Measurements from ENCODE around the gene DHRS12.

Gene DHRS12

DNA sequence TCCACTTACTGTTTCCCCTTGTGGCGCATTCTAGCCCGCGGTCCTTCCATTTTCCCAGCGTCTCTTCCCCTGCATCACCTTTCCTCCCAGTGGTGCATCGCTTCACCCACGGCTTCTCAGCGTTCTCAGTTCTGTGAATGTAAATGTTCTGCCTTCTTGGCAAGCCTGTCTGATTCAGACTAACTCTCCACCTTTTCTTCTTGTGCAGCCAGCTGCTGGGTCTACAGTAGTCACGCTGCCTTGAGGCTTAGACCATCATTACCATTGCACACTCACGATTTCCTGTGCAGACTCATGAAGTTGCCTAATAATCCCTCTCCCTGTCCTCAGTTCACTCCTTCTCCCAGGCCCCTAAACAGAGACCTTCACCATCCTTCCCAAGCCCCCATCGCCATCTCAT lies 75.0 kb downstream of the DHRS12 start:
- peak; percentile 49 for DNase-seq (ENCODE audit: low spot score)
- FAIRE-seq, result no peak

DNA sequence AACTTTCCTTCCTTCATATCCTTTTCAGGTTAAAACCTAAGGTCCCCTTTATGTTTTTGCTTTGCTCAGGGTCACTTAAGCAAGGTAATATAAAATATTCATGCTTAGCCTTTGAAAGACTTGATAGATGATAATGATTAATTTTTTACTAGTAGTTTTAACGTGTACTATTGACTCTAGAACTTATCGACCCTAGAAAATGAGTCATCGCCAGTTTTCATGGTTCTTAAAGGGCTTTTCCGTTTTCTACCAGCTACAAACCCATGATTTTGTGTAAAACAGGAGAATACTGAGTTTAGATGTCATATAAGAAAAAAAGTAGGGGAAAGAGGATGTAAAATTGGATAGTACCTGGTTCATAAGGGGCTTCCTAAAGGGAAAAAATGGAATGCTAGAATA lies 75.7 kb downstream of the DHRS12 start:
- FAIRE-seq (peak; percentile 11), DNase-seq (ENCODE audit: low spot score) (no peak)

DNA sequence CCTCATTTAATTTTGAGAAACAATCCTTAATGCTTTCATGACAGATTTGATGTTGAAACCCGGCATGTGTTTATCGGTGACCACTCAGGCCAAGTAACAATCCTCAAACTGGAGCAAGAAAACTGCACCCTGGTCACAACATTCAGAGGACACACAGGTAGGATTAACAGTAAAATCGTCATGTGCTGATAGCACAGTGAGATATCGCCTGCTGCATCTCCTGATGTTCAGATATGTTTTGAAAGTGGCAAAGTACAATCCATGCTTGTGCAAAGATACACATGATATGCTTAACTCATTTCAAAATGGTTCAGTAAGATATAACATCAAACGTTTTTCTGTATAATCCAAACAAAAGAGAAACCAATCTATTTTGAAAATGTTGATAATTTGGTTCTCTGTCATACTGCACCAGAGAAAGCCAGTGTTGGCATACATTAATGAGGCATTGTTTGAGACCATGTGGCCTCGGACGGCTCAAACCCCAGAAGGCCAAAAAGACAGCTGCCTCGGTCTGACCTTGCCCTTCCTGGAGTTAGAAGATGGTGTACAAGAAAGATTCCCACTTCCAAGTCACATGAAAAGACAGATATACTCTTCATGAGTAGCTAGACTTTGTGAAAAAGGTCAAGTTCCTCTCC lies 76.2 kb downstream of the DHRS12 start:
- no peak for FAIRE-seq
- DNase-seq (ENCODE audit: low spot score), result no peak

DNA sequence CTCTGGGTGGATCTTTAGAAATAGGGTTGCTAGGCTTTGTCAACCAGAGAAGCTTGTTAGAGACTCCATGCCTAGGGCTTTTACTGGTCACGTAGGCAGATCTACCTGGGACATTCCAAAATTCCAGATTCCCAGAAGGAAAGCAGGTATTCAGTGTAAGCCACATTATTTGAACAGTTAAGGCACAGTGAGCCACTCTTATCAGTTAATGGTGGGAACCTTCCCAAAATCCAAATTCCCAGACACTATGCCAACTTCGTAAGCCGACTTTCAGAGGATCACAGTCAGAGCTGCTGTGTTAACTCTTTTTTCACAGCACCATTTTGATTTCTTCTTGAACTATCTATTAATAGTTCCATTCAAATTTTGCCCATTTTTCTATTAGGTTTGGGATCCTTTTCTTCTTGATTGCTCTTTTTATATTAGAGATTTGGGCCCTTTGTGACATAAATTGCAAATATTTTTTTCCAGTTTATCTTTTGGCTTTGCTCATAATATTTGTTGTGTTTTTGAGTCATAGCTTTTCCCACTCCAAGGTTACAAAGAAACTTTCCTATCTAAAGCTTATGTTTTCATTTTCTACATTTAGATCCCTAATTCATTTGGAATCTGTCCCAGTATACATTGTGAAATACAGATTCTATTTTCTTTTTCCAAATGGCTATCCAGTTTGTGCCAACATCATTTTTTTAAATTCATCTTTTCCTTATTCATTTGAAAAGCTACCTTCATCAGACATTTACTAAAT lies 77.3 kb downstream of the DHRS12 start:
- FAIRE-seq, result no peak
- no peak for DNase-seq (ENCODE audit: low spot score)

- DNase-seq (ENCODE audit: low spot score) (no peak), FAIRE-seq (no peak)
Observed at GRCh38 chr13:51724721-51725120, 79.2 kb downstream of the DHRS12 start.

DNA sequence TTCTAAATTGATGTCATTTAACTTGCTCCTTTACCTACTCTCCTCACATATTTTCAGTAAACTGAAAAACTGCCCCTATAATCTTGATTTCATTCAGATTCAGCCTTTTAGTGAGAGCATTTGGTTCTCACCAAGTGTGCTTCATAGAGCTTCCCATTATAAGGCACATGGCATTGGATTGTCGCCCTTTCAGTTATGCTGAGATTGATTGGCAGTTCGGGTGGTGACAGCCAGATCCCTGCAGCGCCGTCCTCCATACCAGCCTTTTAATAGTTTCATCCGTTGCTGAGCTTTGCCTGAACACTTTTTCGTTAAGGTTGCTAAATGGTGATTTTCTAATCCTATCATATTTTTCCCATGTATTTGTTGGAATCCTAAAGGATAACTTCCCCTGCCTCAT lies 80.4 kb downstream of the DHRS12 start:
- no peak for DNase-seq (ENCODE audit: low spot score)
- no peak for FAIRE-seq

- no peak for DNase-seq (ENCODE audit: low spot score)
- no peak for FAIRE-seq
Observed at GRCh38 chr13:51721496-51721895, 82.5 kb downstream of the DHRS12 start.

DNA sequence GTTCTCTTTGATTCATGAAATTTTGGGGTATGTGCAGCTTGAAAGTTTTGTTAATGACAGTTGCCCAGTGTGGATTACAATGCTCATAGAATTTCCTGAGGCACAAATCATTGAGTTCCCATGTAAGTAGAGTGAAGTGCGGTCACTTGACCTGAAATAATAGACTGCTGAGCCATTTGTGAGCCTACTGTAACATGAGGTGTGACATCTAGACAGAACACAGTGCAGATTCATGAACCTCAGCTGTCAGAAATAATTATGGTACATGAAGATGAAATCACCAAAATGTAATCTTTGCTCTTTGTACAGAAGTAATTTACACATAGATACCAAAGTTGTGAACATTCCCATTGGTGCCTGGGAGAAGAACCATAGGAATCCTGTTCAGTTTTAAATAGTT lies 84.6 kb downstream of the DHRS12 start:
- FAIRE-seq (no peak), DNase-seq (ENCODE audit: low spot score) (no peak)
